OCI-LY7 (cell line): ENCODE data around the gene IRF2. TPM values are rescaled to one million over a fixed set of nuclear protein-coding genes. Genes with fewer than 3 reads are reported as not detected.

Experiments
- BruUV-seq: library from RNA; stranded (reverse); fragments of 400-500 nt; replicated peaks from 2 replicates; lab custom pipeline; 2021; lab: Mats Ljungman, UMichigan
- CTCF ChIA-PET: fragments of 300-600 bp; sonication (Branson Sonifier 250); formaldehyde crosslinking; loops from one replicate; lab custom pipeline; 2022; ENCODE audit warnings: antibody characterized with exemption; ENCODE audit not compliant: unreplicated experiment; lab: Charles Lee
- POLR2A ChIA-PET: fragments of 300-600 bp; sonication (Branson Sonifier 250); formaldehyde crosslinking; loops from one replicate; lab custom pipeline; 2022; ENCODE audit warnings: antibody characterized with exemption; lab: Charles Lee
- DNase-seq: peaks from one replicate; pipeline ENCODE4 v3.0.0-alpha.2; 2015; ENCODE audit warnings: low spot score
- H2AFZ ChIP-seq: fragments of 200-600 bp; sonication (generic), shearing (Covaris generic); 2 replicates; pipeline ENCODE4 v1.6.1; 2014; ENCODE audit warnings: mild to moderate bottlenecking, antibody characterized with exemption, low read length, moderate library complexity
- H3K27ac ChIP-seq: fragments of 200-600 bp; sonication (generic); 2 replicates; pipeline ENCODE4 v1.5.1; 2014; ENCODE audit warnings: mixed run types, low read depth, mild to moderate bottlenecking, moderate library complexity, low read length, inconsistent platforms; ENCODE audit not compliant: poor library complexity, severe bottlenecking
- H3K36me3 ChIP-seq: fragments of 200-600 bp; sonication (generic); 2 replicates; pipeline ENCODE4 v1.6.1; 2014; ENCODE audit warnings: mild to moderate bottlenecking, antibody characterized with exemption, low read length, moderate library complexity, mixed read lengths; ENCODE audit not compliant: insufficient read depth
- H3K4me1 ChIP-seq: fragments of 200-600 bp; sonication (generic); 2 replicates; pipeline ENCODE4 v1.5.1; 2014; ENCODE audit warnings: mild to moderate bottlenecking, low read length; ENCODE audit not compliant: insufficient read depth, poor library complexity, severe bottlenecking
- H3K4me2 ChIP-seq: fragments of 200-600 bp; sonication (generic); 2 replicates; pipeline ENCODE4 v1.6.1; 2014; ENCODE audit warnings: mild to moderate bottlenecking, low read length
- H3K4me3 ChIP-seq: fragments of 200-600 bp; sonication (generic); 2 replicates; pipeline ENCODE4 v1.5.1; 2014; ENCODE audit warnings: mild to moderate bottlenecking, low read depth, low read length; ENCODE audit not compliant: poor library complexity, severe bottlenecking
- H3K79me2 ChIP-seq: fragments of 200-600 bp; sonication (generic); 2 replicates; pipeline ENCODE4 v1.6.1; 2016; ENCODE audit warnings: low read depth, mild to moderate bottlenecking, low read length, moderate library complexity, mixed read lengths; ENCODE audit not compliant: insufficient read depth
- H3K9me2 ChIP-seq: fragments of 200-600 bp; sonication (generic); 2 replicates; pipeline ENCODE4 v1.6.1; 2016; ENCODE audit warnings: mild to moderate bottlenecking, low read length, mixed read lengths; ENCODE audit not compliant: insufficient read depth
- H3K9me3 ChIP-seq: fragments of 200-600 bp; sonication (generic); 2 replicates; pipeline ENCODE4 v1.6.1; 2014; ENCODE audit warnings: mild to moderate bottlenecking, mixed run types, low read length, mixed read lengths
- H4K20me1 ChIP-seq: fragments of 200-600 bp; sonication (generic); 2 replicates; pipeline ENCODE4 v1.6.1; 2014; ENCODE audit warnings: mild to moderate bottlenecking, antibody characterized with exemption, low read length, moderate library complexity, mixed read lengths; ENCODE audit not compliant: insufficient read depth
- EZH2phosphoT487 ChIP-seq: fragments of 200-600 bp; sonication (generic); IDR thresholded peaks from 2 replicates; pipeline ENCODE4 v1.6.1; 2018; ENCODE audit warnings: low read depth, borderline replicate concordance, mild to moderate bottlenecking, mixed run types, antibody characterized with exemption, low read length, moderate library complexity, mixed read lengths
- intact Hi-C: fragments of 100-400 bp; cut with micrococcal nuclease; formaldehyde crosslinking; loops from one replicate; pipeline ENCODE4 v1.10.0; 2022; ENCODE audit not compliant: unreplicated experiment
- total RNA-seq, 2 experiments: library from RNA; depleted of rRNA in 1 of 2; stranded (reverse); fragments of >200 nt in 1 of 2; shearing (Covaris generic) in 1 of 2; gene quantifications; 2 replicates each; pipeline ENCODE4 v1.2.3, GENCODE V29; 2014 to 2022
- TF ChIP-seq, protein P1 (sequence below): fragments of 200-600 bp; sonication (generic); conservative IDR thresholded peaks from 2 replicates; pipeline ENCODE4 v1.5.1; 2014; ENCODE audit warnings: mild to moderate bottlenecking, antibody characterized with exemption, low read length, moderate library complexity, mixed read lengths

The IRF2 gene
- total RNA-seq, 2 experiments from 2014 or later, result 32.3 to 37.8 TPM

DNA sequence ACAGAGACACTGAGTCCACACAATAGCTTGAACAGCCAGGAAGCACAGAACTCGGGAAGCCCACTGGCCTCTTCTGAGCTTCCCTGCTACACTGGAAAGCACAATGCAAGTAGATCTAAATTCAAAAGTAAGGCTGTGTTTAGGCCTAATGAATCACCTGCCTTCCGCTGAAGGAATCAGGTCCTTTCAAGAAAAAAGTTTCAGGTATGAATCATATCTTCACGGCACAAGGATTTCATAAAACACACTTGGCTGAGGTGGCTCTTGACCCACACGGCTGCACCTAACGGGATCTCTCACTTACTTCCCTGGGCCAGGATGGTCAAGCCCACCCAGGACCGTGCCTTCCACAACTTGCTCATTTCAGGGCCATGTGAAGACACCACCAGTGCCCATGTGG, 59.3 kb downstream of the IRF2 start:
- Histone ChIP-seq H2AFZ (no peak overlapping the region), H3K9me3 (no peaks in the 10 kb centered on the region), H3K9me2 (no peaks in the 10 kb centered on the region), H3K27ac (no peak overlapping the region), H3K79me2 (no peaks in the 10 kb centered on the region), H4K20me1 (no peaks in the 10 kb centered on the region), H3K36me3 (peaks cover 53% of the 10 kb centered on the region), H3K4me2 (no peak overlapping the region), H3K4me3 (no peak overlapping the region), H3K4me1 (peaks cover 27% of the 10 kb centered on the region)
- no peak for DNase-seq
- ChIA-PET CTCF (no interaction called here), POLR2A (no interaction called here)
- intact Hi-C loops, result no loop called here
- TF ChIP-seq EZH2phosphoT487, result no peak
- TF ChIP-seq, protein P1, sequence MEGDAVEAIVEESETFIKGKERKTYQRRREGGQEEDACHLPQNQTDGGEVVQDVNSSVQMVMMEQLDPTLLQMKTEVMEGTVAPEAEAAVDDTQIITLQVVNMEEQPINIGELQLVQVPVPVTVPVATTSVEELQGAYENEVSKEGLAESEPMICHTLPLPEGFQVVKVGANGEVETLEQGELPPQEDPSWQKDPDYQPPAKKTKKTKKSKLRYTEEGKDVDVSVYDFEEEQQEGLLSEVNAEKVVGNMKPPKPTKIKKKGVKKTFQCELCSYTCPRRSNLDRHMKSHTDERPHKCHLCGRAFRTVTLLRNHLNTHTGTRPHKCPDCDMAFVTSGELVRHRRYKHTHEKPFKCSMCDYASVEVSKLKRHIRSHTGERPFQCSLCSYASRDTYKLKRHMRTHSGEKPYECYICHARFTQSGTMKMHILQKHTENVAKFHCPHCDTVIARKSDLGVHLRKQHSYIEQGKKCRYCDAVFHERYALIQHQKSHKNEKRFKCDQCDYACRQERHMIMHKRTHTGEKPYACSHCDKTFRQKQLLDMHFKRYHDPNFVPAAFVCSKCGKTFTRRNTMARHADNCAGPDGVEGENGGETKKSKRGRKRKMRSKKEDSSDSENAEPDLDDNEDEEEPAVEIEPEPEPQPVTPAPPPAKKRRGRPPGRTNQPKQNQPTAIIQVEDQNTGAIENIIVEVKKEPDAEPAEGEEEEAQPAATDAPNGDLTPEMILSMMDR, result no peak
- no TSS peak for BruUV-seq

DNA sequence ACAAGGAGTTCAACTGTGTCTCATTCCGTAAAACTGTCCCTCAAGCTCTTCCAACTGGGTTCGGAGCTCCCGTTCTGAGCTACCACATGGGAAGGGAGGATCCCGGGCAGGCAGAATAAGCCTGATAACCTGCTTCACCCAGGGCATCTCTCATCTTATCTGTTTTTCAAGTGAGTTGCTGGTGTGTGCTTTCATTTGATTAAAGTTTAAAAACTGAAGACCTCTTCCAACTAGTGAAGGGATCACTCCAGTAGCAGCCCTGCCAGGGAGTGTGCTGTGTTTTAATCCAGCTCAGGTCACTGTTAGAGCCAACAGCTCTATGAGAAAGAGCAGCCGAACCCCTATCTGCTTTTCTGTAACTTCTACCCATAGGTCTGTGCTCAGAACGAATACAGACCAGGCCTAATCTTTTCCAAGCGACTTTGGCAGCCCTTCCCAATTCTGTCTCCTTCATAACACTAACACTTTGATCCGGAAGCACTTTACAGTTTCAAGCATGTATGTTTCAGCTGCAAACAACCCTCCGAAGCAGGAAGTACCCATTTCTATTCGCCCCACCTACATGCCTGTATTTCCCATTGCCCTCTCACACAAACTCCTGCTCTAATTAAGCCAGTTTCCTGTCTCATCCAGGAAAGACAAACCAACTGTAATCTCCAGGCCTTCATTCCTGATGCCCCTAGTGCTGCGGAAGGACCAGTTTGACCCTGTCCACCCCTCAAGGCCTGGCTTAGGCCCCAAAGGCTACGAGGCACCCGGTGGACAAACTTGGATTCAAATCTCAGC, 60.9 kb downstream of the IRF2 start:
- BruUV-seq, result no TSS peak
- Histone ChIP-seq H3K9me3 (no peaks in the 10 kb centered on the region), H3K27ac (no peak overlapping the region), H3K4me3 (no peak overlapping the region), H3K4me1 (peaks cover 35% of the 10 kb centered on the region), H2AFZ (no peak overlapping the region), H3K36me3 (peaks cover 53% of the 10 kb centered on the region), H3K4me2 (no peak overlapping the region), H3K79me2 (no peaks in the 10 kb centered on the region), H4K20me1 (no peaks in the 10 kb centered on the region), H3K9me2 (no peaks in the 10 kb centered on the region)
- ChIA-PET POLR2A (interaction anchor here (0.9 to 1.6 kb wide), 2 partner anchors 22 to 28 kb away, joined by 3 to 4 read pairs; no protein-coding TSS in a partner anchor), CTCF (no interaction called here)
- TF ChIP-seq, protein P1, result no peak
- TF ChIP-seq EZH2phosphoT487, result no peak
- no peak for DNase-seq
- intact Hi-C loops, result no loop called here

DNA sequence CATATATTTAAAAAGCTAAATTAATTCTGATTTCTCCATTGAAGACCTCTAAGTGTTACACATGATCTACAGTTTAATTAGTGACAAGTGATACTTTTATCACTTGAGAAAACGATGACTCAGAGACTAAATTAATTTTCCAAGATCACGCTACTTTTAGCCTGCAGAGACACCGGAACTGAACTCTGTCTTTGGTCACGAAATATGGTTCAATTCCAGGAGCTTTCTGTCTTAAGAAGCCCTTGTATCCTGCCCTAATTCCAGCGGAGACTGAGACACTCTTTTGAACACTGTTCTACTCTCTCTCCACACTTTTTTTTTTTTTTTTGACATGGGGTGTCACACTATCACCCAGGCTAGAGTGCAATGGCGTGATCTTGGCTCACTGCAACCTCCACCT, 63.6 kb downstream of the IRF2 start:
- peaks cover 56% of the 10 kb centered on the region for H3K36me3 ChIP-seq
- POLR2A ChIA-PET, result interaction anchor here (0.7 to 1.0 kb wide), 4 partner anchors 21 to 163 kb away, joined by 3 to 4 read pairs (median 4); no protein-coding TSS in a partner anchor
- no peaks in the 10 kb centered on the region for H3K79me2 ChIP-seq
- H3K9me2 ChIP-seq, result no peaks in the 10 kb centered on the region
- H3K4me3 ChIP-seq, result no peak overlapping the region
- intact Hi-C loops, result no loop called here
- H2AFZ ChIP-seq, result no peak overlapping the region
- peaks cover 37% of the 10 kb centered on the region for H3K4me1 ChIP-seq
- no peak overlapping the region for H3K27ac ChIP-seq
- no peak for DNase-seq
- H3K4me2 ChIP-seq, result no peak overlapping the region
- BruUV-seq, result no TSS peak
- CTCF ChIA-PET, result interaction anchor here (0.7 kb wide), 1 partner anchor 147 kb away, joined by 3 read pairs; no protein-coding TSS in a partner anchor
- no peaks in the 10 kb centered on the region for H4K20me1 ChIP-seq
- no peaks in the 10 kb centered on the region for H3K9me3 ChIP-seq
- TF ChIP-seq, protein P1, result no peak
- TF ChIP-seq EZH2phosphoT487, result no peak
